K562 (cell line): ENCODE data around the gene RNF144A. TPM values are rescaled to one million over a fixed set of nuclear protein-coding genes. Genes with fewer than 3 reads are reported as not detected.

Experiments
- ARID1B ChIP-seq: fragments of 450-650 bp; IDR thresholded peaks from 2 replicates; pipeline ENCODE4 v1.6.1; 2016; ENCODE audit warnings: antibody characterized with exemption, mild to moderate bottlenecking, inconsistent platforms
- BMI1 ChIP-seq: fragments of 150-350 bp; IDR thresholded peaks from 2 replicates; pipeline ENCODE4 v1.6.1; 2014; ENCODE audit warnings: low read length
- GMEB1 ChIP-seq: fragments of 250-450 bp; sonication (Bioruptor Pico); IDR thresholded peaks from 2 replicates; pipeline ENCODE4 v1.4.0; 2020; ENCODE audit warnings: mild to moderate bottlenecking
- MCM5 ChIP-seq: fragments of 450-650 bp; IDR thresholded peaks from 2 replicates; pipeline ENCODE4 v1.6.1; 2016; ENCODE audit warnings: low read depth
- NCOA1 ChIP-seq: fragments of 450-650 bp; IDR thresholded peaks from 2 replicates; pipeline ENCODE4 v1.6.1; 2016; ENCODE audit warnings: low read depth
- PHF20 ChIP-seq: fragments of 450-650 bp; IDR thresholded peaks from 2 replicates; pipeline ENCODE4 v1.6.1; 2018; ENCODE audit not compliant: partially characterized antibody
- TFAP4 ChIP-seq: sonication (generic); formaldehyde crosslinking; IDR thresholded peaks from 2 replicates; pipeline ENCODE4 v1.8.0; 2022; ENCODE audit warnings: missing genetic modification reagents, mild to moderate bottlenecking, moderate library complexity, borderline replicate concordance
- ZNF24 ChIP-seq: fragments of 450-650 bp; IDR thresholded peaks from 2 replicates; pipeline ENCODE4 v1.6.1; 2016
- ZNF316 ChIP-seq: fragments of 450-650 bp; IDR thresholded peaks from 2 replicates; pipeline ENCODE4 v1.6.1; 2016
- ZNF707 ChIP-seq: fragments of 250-450 bp; sonication (Bioruptor Pico); conservative IDR thresholded peaks from 2 replicates; pipeline ENCODE4 v1.8.0; 2022; ENCODE audit warnings: inconsistent platforms, mild to moderate bottlenecking, moderate library complexity
- polyA plus RNA-seq, 8 experiments: library from polyadenylated mRNA; depleted of rRNA in 4 of 8; stranded (reverse) in 5 of 8; unstranded in 3 of 8; fragments of >200 nt; fragmentation: Nextera tagmentation in 2 of 8; fragmentation: Illumina TruSeq in 1 of 8; extraction: Ambion mirVana in 2 of 8; extraction: Trizol in 1 of 8; gene quantifications; 2 replicates each; pipeline versions ENCODE4 v1.2.1 to v1.2.3, GENCODE V29; 2011 to 2014; ENCODE audit warnings: inconsistent platforms in 1 of 8, missing spikeins in 1 of 8
- total RNA-seq, 7 experiments: library from RNA; depleted of rRNA in 6 of 7; stranded (reverse); fragments of >200 nt in 6 of 7; fragmentation: Illumina TruSeq in 2 of 7; extraction: Trizol in 2 of 7; gene quantifications; 2 replicates each; pipeline versions ENCODE4 v1.2.1 to v1.2.3, GENCODE V29; 2011 to 2021; ENCODE audit warnings: low replicate concordance in 1 of 7
- TF ChIP-seq, protein P1 (sequence below), 2 experiments: IDR thresholded peaks in 1 of 2; conservative IDR thresholded peaks in 1 of 2; 2 replicates each; pipeline ENCODE4 v1.6.1; 2016; ENCODE audit warnings: low read depth in 2 of 2, mild to moderate bottlenecking in 1 of 2, missing compliant biosample characterization in 1 of 2, missing genetic modification characterization in 1 of 2, moderate library complexity in 1 of 2
- TF ChIP-seq, protein P2 (sequence below): sonication (generic); formaldehyde crosslinking; IDR thresholded peaks from 2 replicates; pipeline ENCODE4 v1.8.1; 2023; ENCODE audit warnings: mild to moderate bottlenecking, missing genetic modification reagents
- TF ChIP-seq, protein P3 (sequence below): fragments of 450-650 bp; formaldehyde crosslinking; IDR thresholded peaks from 2 replicates; pipeline ENCODE4 v1.4.0; 2020; ENCODE audit warnings: mild to moderate bottlenecking, moderate library complexity
- TF ChIP-seq, protein P4 (sequence below): sonication (generic); formaldehyde crosslinking; IDR thresholded peaks from 2 replicates; pipeline ENCODE4 v1.8.0; 2022; ENCODE audit warnings: mild to moderate bottlenecking, missing genetic modification reagents

The RNF144A gene
- total and polyA plus RNA-seq, 9 of the 15 experiments (the other 6 are each of a cell fraction or from before 2014, with no cell fraction given) = 0.96 to 11.3 (median 6.2) TPM

DNA sequence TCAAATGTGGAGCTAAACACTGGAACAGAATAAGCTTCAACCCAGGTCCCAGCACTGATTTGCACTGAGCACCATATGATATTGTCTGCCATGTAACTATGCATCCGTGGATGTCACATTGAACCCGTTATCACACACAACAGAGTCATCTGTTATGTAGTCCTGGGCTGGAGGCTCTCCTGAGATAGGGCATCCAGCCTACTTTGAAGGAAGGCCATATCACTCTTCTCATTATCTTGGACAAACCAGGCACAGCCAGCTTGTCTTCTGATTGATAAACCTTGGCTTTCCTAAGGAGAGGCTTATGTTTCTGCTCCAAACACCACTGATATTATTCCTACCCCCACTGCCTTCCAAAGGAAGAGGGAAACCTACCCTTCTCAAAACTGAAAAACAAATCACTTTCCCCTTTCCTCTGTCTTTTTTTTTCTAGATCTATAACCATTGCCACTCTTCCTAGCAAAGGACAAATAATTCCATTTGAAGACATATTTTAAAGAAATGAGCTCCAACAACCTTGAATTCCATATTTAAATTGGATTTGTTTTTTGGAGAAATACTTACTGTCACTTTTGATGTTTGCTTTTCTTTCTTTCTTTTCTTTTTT is 23.2 kb upstream of the RNF144A start (continued):
- TF ChIP-seq, protein P1, sequence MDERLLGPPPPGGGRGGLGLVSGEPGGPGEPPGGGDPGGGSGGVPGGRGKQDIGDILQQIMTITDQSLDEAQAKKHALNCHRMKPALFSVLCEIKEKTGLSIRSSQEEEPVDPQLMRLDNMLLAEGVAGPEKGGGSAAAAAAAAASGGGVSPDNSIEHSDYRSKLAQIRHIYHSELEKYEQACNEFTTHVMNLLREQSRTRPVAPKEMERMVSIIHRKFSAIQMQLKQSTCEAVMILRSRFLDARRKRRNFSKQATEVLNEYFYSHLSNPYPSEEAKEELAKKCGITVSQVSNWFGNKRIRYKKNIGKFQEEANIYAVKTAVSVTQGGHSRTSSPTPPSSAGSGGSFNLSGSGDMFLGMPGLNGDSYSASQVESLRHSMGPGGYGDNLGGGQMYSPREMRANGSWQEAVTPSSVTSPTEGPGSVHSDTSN (CRISPR knock-in tag; IDR thresholded peaks at IDR 0.05; ENCODE audit: low read depth) = no peak
- TF ChIP-seq, protein P1 (tag; conservative IDR thresholded peaks at IDR 0.05; ENCODE audit: low read depth) = peak; percentile 84
- TF ChIP-seq ZNF707 (no peak), PHF20 (peak; percentile 48), TFAP4 (CRISPR knock-in tag) (peak; percentile 72), GMEB1 (0 out of 2 replicates have a peak, but pooled peaks have one; percentile 41), ZNF316 (no peak), BMI1 (no peak), ZNF24 (peak; percentile 75), NCOA1 (peak; percentile 93), ARID1B (peak; percentile 100), MCM5 (no peak)
- TF ChIP-seq, protein P2, sequence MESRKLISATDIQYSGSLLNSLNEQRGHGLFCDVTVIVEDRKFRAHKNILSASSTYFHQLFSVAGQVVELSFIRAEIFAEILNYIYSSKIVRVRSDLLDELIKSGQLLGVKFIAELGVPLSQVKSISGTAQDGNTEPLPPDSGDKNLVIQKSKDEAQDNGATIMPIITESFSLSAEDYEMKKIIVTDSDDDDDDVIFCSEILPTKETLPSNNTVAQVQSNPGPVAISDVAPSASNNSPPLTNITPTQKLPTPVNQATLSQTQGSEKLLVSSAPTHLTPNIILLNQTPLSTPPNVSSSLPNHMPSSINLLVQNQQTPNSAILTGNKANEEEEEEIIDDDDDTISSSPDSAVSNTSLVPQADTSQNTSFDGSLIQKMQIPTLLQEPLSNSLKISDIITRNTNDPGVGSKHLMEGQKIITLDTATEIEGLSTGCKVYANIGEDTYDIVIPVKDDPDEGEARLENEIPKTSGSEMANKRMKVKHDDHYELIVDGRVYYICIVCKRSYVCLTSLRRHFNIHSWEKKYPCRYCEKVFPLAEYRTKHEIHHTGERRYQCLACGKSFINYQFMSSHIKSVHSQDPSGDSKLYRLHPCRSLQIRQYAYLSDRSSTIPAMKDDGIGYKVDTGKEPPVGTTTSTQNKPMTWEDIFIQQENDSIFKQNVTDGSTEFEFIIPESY (CRISPR knock-in tag) = no peak
- TF ChIP-seq, protein P3, sequence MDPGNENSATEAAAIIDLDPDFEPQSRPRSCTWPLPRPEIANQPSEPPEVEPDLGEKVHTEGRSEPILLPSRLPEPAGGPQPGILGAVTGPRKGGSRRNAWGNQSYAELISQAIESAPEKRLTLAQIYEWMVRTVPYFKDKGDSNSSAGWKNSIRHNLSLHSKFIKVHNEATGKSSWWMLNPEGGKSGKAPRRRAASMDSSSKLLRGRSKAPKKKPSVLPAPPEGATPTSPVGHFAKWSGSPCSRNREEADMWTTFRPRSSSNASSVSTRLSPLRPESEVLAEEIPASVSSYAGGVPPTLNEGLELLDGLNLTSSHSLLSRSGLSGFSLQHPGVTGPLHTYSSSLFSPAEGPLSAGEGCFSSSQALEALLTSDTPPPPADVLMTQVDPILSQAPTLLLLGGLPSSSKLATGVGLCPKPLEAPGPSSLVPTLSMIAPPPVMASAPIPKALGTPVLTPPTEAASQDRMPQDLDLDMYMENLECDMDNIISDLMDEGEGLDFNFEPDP = no peak
- TF ChIP-seq, protein P4, sequence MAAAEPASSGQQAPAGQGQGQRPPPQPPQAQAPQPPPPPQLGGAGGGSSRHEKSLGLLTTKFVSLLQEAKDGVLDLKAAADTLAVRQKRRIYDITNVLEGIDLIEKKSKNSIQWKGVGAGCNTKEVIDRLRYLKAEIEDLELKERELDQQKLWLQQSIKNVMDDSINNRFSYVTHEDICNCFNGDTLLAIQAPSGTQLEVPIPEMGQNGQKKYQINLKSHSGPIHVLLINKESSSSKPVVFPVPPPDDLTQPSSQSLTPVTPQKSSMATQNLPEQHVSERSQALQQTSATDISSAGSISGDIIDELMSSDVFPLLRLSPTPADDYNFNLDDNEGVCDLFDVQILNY (CRISPR knock-in tag) = no peak
